NCI-H345 treated with DMSO at 0.1 percent for 48 hours (cell line): ENCODE measurements around the gene FXYD3.
"Not testable (repeated sequence)": the region's sequence is repeated elsewhere in the genome, so short reads cannot be mapped to it uniquely, and the experiment has no call there.

Experiments used
- DNase-seq: peaks from one replicate; lab custom pipeline; 2025; ENCODE audit not compliant: unreplicated experiment; lab: John Stamatoyannopoulos, UW

Gene FXYD3

GRCh38 chr19:35085947-35086346, 29.7 kb upstream of the FXYD3 start:
- no peak for DNase-seq

- DNase-seq, result no peak
Observed at GRCh38 chr19:35086455-35086854, 29.2 kb upstream of the FXYD3 start.

DNA sequence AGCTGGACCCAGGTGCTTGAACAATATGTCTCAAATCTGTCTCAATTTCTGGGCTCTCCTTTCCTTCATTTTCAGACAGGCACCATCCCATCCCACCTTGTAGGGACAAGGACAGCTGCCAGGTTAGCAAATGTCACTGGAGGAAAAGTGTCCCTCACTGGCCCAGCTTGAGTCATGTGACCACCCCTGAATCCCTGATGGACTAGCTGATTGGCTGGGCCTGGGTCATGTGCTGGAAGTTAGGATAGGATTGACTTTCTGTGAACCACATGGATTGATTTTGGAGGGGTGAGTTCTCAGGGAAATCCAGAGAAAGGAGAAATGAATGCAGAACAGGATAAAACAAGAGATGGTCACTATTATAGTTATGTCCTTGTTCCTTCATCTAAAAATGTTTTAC, 28.2 kb upstream of the FXYD3 start:
- no peak for DNase-seq

- no peak for DNase-seq
Observed at GRCh38 chr19:35088131-35088913, 27.3 kb upstream of the FXYD3 start.

DNA sequence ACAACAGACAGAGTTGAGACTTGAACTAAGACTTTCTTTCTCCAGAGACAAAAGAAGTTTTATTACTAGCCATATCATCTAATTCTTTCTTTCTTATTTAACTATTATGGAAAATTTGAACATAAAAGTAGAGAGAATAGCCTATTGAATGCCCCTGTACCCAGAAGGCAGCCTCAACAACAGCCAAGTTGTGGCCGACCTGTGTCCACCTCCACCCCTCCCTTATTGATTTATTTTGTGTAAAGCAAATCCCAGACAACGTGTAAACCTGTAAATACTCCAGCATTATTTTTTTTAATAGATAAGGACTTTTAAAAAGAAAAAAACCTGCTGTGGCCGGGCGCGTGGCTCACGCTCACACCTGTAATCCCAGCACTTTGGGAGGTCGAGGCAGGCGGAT, 26.1 kb upstream of the FXYD3 start:
- DNase-seq, result no peak

DNA sequence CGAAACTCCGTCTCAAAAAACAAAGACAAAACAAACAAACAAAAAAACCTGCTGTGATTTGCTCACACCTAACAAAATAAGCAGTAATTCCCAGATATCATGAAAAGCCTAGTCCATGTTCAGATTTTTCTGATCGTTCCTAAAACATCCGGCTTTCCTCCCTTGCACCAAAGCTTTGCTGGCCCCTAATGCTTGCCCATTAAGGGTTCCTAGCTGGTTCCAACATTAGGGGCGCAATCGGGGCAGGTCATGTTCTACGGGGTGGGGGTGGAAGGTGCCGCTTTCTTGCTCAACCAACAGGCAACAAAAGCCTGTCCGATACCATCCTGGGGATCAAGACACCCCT, 25.5 kb upstream of the FXYD3 start:
- no peak for DNase-seq

GRCh38 chr19:35090506-35091214, 25.0 kb upstream of the FXYD3 start:
- peak; percentile 67 for DNase-seq

- no peak for DNase-seq
Observed at GRCh38 chr19:35093430-35093829, 22.2 kb upstream of the FXYD3 start.

- DNase-seq, result no peak
Observed at GRCh38 chr19:35093941-35094647, 21.5 kb upstream of the FXYD3 start.

GRCh38 chr19:35094656-35095055, 21.0 kb upstream of the FXYD3 start:
- DNase-seq, result no peak

DNA sequence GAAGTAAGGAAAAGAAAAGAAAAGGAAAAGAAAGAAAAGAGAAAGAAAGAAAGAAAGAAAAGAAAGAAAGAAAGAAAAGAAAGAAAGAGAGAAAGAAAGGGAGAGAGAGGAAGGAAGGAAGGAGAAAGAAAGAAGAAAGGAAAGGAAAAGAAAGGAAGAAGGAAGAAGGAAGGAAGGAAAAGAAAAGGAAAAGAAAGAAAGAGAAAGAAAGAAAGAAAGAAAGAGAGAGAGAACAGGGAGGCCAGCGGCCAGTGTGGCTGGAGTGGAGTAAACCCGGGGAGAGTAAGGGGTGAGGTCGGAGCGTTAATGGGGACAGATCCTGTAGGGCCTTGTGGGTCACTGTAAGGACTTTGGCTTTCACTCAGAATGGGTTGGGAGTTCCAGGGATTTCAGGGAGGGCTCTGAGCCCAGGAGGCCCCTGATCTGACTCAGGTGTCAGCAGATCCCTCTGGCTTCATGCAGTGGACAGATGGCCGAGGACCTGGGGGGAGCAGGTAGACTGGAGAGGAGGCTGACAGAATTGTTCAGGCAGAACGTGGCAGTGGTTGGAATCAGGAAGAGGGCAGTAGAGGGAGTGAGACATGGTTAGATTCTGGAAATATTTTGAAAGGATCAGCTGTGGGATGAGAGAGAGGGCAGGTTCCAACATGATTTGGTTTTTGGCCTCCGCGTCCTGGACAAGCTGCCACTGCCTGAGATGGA, 19.8 kb upstream of the FXYD3 start:
- no peak for DNase-seq

DNA sequence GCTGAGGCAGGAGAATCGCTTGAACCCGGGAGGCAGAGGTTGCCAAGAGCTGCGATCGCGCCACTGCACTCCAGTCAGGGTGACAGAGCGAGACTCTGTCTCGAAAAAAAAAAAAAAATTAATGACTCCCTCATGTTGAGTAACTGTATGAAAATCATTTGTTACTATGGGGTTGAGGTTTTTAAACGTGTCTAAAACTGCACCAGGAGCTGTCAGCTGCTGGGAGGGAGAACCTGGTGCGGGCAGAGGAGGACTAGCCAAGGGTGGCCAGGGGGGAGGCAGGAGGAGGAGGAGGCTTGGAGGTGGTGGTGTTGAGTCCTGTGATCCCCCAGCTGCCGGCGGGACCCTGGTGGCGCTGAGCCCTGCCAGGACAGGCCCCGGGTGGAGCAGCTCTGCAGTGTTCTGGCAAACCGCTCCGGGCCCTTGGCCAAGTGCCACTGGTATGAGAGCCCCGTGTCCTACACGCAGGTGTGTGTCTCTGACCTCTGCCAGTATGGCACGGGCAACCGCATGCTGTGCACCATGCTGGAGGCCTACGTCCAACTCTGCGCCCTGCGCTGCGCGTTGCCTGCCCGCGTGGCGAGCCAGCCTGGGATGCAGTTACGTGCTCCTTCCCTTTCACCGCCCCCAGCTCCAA, 17.1 kb upstream of the FXYD3 start:
- no peak for DNase-seq

- no peak for DNase-seq
Observed at GRCh38 chr19:35099155-35099896, 16.3 kb upstream of the FXYD3 start.

DNA sequence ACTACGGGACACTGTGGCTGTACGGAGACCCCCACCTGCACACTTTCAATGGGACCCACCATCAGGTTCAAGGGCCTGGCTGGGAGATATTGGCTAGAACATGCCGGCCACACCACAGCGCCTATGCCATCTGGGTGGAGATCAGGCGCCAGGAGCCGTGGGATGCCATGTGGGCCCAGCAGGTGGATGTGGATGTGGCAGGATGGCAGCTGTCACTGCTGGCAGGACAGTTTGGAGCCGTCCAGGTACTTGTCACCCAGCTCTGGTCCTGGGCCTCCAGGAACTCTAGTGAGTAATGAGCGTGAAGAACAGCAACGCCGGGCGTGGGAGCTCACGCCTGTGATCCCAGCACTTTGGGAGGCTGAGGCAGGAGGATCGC, 15.7 kb upstream of the FXYD3 start:
- no peak for DNase-seq

GRCh38 chr19:35100588-35101533, 14.8 kb upstream of the FXYD3 start:
- no peak for DNase-seq

GRCh38 chr19:35101949-35102348, 13.7 kb upstream of the FXYD3 start:
- not testable (repeated sequence) for DNase-seq

- not testable (repeated sequence) for DNase-seq
Observed at GRCh38 chr19:35103614-35104013, 12.0 kb upstream of the FXYD3 start.

DNA sequence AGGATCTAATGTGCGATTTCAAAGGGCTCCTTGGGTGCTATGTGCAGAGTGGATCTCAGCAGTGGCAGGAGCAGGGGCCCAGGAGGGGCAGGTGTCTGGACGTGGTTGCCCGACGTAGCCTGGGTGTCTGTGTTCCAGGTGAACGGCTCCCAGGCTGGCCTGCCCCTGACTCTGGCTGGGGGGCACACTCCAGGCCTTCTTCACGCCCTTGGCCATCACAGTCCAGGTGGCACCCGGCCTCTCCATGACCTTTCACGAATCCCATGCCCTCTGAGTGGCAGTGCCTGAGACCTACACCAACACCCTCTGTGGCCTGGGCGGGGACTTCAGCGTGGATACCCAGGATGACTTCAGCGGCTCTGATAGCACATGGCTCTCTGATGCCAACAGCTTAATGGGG, 11.3 kb upstream of the FXYD3 start:
- DNase-seq, result no peak

GRCh38 chr19:35105047-35105410, 10.6 kb upstream of the FXYD3 start:
- no peak for DNase-seq
